VCaP (cell line): Measurements from ENCODE around the gene RGS6.

Experiments used
- H3K27ac ChIP-seq: fragments of 450-650 bp; 2 replicates; pipeline ENCODE4 v1.5.1; 2017
- CTCF ChIP-seq: fragments of 450-650 bp; conservative IDR thresholded peaks from 2 replicates; pipeline ENCODE4 v1.5.1; 2017; ENCODE audit warnings: mild to moderate bottlenecking, moderate library complexity

The RGS6 gene

GRCh38 chr14:72525087-72525915 is 593.1 kb downstream of the RGS6 start:
- TF ChIP-seq CTCF: no peak
- H3K27ac ChIP-seq: no peak overlapping the region

GRCh38 chr14:72527591-72527990 is 595.4 kb downstream of the RGS6 start:
- no peak for TF ChIP-seq CTCF
- H3K27ac ChIP-seq: no peak overlapping the region

- no peak for TF ChIP-seq CTCF
- no peak overlapping the region for H3K27ac ChIP-seq
Measured at GRCh38 chr14:72528059-72528862, 596.0 kb downstream of the RGS6 start.

GRCh38 chr14:72528863-72529175 is 596.6 kb downstream of the RGS6 start:
- no peak for TF ChIP-seq CTCF
- H3K27ac ChIP-seq: no peak overlapping the region

GRCh38 chr14:72532686-72533454 is 600.6 kb downstream of the RGS6 start:
- no peak overlapping the region for H3K27ac ChIP-seq
- TF ChIP-seq CTCF: no peak

GRCh38 chr14:72535485-72535884 is 603.3 kb downstream of the RGS6 start:
- no peak overlapping the region for H3K27ac ChIP-seq
- no peak for TF ChIP-seq CTCF

GRCh38 chr14:72538387-72538786 is 606.2 kb downstream of the RGS6 start:
- H3K27ac ChIP-seq: no peak overlapping the region
- no peak for TF ChIP-seq CTCF
